Measurements from ENCODE around the gene ELF3. TPM values are rescaled to one million over a fixed set of nuclear protein-coding genes. Genes with fewer than 3 reads are reported as not detected.

Gene ELF3
- total and polyA plus RNA-seq, 2 of the 13 experiments (the other 11 are each of a cell fraction or from before 2014, with no cell fraction given), result 11.5 to 55.1 TPM

- TF ChIP-seq SIN3A (IDR thresholded peaks at IDR 0.05; ENCODE audit: borderline replicate concordance, low read depth, low read length), result no peak
- TF ChIP-seq ZBTB21 (CRISPR knock-in tag; IDR thresholded peaks at IDR 0.05), result no peak
- no peak for TF ChIP-seq ZNF296 (CRISPR knock-in tag; conservative IDR thresholded peaks at IDR 0.05)
- peak; percentile 38; the same call in 1 of the 2 replicates for TF ChIP-seq ZNF652 (CRISPR knock-in tag; IDR thresholded peaks at IDR 0.05; ENCODE audit: borderline replicate concordance, low read depth)
- no peak for TF ChIP-seq ZNF749 (CRISPR knock-in tag; IDR thresholded peaks at IDR 0.05; ENCODE audit: borderline replicate concordance)
- no peak for TF ChIP-seq HES4 (CRISPR knock-in tag; IDR thresholded peaks at IDR 0.05; ENCODE audit: borderline replicate concordance)
- no peak for TF ChIP-seq IRF1 (CRISPR knock-in tag; IDR thresholded peaks at IDR 0.05; ENCODE audit: low read depth)
- no peak for TF ChIP-seq ZFP90 (CRISPR knock-in tag; IDR thresholded peaks at IDR 0.05; ENCODE audit: borderline replicate concordance)
- TF ChIP-seq ETV5 (CRISPR knock-in tag; IDR thresholded peaks at IDR 0.05; ENCODE audit: borderline replicate concordance), result no peak; the same call in 1 of the 2 replicates
- no peak for TF ChIP-seq PLSCR1 (CRISPR knock-in tag; IDR thresholded peaks at IDR 0.05; ENCODE audit: borderline replicate concordance)
- no peak for TF ChIP-seq ZNF530 (CRISPR knock-in tag; IDR thresholded peaks at IDR 0.05; ENCODE audit: low read depth)
- no peak for TF ChIP-seq ARNT (IDR thresholded peaks at IDR 0.05)
- TF ChIP-seq STAT6 (CRISPR knock-in tag; IDR thresholded peaks at IDR 0.05; ENCODE audit: borderline replicate concordance), result no peak
- no peak; the same call in 1 of the 2 replicates for TF ChIP-seq NRL (CRISPR knock-in tag; IDR thresholded peaks at IDR 0.05; ENCODE audit: borderline replicate concordance)
Measured at GRCh38 chr1:202009326-202010179, 834 bp upstream of the ELF3 start (continued).
